ENCODE results near the gene ABLIM1.

DNA sequence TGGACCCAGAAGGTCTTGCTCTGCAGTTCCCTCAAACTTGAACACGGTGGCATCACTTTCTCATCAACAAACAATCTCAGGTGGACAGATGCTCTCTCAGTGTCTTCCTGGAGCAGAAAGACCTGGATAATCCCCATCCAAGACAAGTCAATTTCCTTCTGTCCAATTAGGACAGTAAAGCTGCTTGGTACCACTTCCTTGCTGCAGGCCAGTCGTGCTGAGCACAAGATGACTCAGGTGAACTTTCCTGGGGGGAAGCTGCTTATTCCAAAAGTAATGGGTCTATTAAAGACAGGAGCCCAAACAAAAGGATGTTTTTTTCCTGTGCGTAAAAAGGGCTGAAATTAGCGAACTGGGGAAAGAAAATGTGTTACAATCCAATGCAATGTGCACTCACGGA lies 146.2 kb downstream of the ABLIM1 start:
- TF ChIP-seq, protein P1, sequence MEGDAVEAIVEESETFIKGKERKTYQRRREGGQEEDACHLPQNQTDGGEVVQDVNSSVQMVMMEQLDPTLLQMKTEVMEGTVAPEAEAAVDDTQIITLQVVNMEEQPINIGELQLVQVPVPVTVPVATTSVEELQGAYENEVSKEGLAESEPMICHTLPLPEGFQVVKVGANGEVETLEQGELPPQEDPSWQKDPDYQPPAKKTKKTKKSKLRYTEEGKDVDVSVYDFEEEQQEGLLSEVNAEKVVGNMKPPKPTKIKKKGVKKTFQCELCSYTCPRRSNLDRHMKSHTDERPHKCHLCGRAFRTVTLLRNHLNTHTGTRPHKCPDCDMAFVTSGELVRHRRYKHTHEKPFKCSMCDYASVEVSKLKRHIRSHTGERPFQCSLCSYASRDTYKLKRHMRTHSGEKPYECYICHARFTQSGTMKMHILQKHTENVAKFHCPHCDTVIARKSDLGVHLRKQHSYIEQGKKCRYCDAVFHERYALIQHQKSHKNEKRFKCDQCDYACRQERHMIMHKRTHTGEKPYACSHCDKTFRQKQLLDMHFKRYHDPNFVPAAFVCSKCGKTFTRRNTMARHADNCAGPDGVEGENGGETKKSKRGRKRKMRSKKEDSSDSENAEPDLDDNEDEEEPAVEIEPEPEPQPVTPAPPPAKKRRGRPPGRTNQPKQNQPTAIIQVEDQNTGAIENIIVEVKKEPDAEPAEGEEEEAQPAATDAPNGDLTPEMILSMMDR (IDR thresholded peaks at IDR 0.05 in 8 of 11, conservative IDR thresholded peaks at IDR 0.05 in 3 of 11): no peak
- TF ChIP-seq POLR2A (IDR thresholded peaks at IDR 0.05): no peak
